Left hindlimb (tissue), 1 donor: Measurements from ENCODE around the gene ATP11A.
"Not testable (repeated sequence)": the region's sequence is repeated elsewhere in the genome, so short reads cannot be mapped to it uniquely, and the experiment has no call there.

ENCODE experiments used
- DNase-seq: peaks from one replicate; pipeline ENCODE4 v3.0.0-alpha.2; 2018

ATP11A gene

DNA sequence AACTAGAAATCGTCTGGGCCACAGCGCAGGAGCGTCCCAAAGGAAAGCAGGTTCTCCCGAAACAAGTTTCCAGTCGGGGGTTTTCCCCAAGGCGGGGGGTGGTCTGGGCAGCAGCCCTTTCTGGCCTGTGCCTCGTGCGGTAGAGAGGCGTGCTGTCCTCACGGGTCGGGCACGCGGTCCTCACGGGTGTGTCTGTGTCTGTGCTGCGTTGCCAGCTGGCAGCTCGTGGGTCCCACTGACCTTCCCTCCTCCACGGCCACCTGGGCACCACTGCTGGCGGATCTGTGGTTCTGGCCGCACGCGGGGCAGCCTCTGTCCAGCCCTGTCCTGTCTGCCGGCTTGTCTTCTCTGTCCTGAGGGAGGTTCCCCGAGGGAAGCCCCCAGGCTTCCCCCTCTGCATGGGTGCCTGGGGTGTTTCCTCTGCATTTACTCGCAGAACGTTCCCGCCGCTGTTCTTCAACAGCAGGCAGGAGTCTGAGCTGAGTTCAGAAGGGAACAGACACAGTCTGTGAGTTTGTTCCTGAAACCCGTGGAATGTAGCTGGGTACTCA lies 181.0 kb downstream of the ATP11A start:
- DNase-seq, result no peak

GRCh38 chr13:112871742-112872141 lies 181.9 kb downstream of the ATP11A start:
- DNase-seq, result no peak

DNA sequence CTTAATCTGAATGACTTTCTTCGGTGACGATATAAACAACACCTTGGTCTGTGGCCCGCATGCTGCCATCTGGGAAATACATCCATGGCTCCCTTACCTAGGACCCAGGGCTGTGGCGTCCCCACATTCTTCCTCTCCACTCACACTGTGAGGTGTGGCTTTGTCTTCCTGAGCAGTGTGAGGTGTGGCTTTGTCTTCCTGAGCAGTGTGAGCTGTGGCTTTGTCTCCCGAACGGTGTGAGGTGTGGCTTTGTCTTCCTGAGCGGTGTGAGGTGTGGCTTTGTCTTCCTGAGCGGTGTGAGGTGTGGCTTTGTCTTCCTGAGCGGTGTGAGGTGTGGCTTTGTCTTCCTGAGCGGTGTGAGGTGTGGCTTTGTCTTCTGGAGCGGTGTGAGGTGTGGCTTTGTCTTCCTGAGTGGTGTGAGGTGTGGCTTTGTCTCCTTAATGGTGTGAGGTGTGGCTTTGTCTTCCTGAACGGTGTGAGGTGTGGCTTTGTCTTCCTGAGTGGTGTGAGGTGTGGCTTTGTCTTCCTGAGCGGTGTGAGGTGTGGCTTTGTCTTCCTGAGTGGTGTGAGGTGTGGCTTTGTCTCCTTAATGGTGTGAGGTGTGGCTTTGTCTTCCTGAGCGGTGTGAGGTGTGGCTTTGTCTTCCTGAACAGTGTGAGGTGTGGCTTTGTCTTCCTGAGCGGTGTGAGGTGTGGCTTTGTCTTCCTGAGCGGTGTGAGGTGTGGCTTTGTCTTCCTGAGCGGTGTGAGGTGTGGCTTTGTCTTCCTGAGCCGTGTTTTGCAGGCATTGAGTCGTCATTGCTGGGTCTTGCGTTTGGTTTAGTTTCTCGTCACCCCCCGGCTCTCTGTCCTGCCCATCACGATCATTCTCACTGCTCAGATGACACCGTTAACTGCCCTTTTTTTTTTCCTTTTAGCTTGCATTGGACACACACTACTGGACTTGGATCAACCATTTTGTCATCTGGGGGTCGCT lies 183.1 kb downstream of the ATP11A start:
- not testable (repeated sequence) for DNase-seq

GRCh38 chr13:112873851-112874750 lies 184.3 kb downstream of the ATP11A start:
- peak; percentile 80 for DNase-seq

GRCh38 chr13:112874751-112875300 lies 185.0 kb downstream of the ATP11A start:
- DNase-seq, result no peak

GRCh38 chr13:112875627-112876026 lies 185.8 kb downstream of the ATP11A start:
- DNase-seq, result no peak

DNA sequence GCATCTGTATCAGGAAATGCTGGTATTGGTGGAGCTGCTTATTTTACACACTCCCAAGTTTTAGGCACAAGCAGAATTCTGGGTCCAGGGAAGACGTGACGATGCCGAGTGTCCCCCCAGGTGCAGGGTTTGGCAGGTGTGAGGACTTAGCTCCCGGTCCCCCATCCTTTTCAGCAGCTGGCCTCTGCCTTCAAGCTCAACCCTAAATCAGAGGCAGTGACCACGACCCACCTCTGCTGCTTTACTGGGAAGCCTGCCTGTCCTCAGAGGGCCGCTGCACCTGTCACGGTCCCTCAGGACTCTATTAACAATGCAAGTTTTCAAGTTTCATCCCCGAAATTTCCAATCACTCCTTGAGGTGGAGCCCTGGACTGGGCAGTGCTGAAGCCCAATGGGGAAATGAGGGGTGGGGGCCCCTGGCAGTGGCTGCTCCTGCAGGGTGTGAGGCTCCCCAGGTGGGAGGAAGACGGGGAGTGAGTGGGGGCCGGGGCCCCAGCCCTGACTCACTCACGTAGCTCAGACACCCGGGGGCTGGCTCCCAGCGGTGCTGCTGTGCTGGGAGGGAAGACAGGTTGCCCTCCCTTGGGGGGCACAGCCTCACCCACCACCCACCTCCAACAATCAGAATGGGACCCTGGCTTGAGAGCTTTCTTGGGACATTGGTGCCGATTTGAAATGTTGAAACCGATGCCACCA lies 186.6 kb downstream of the ATP11A start:
- no peak for DNase-seq

GRCh38 chr13:112877066-112877465 lies 187.2 kb downstream of the ATP11A start:
- DNase-seq, result no peak

- DNase-seq, result no peak
These were observed 187.7 kb downstream of the ATP11A start for GRCh38 chr13:112877539-112877938.

- no peak for DNase-seq
These were observed 188.4 kb downstream of the ATP11A start for GRCh38 chr13:112877976-112878955.

DNA sequence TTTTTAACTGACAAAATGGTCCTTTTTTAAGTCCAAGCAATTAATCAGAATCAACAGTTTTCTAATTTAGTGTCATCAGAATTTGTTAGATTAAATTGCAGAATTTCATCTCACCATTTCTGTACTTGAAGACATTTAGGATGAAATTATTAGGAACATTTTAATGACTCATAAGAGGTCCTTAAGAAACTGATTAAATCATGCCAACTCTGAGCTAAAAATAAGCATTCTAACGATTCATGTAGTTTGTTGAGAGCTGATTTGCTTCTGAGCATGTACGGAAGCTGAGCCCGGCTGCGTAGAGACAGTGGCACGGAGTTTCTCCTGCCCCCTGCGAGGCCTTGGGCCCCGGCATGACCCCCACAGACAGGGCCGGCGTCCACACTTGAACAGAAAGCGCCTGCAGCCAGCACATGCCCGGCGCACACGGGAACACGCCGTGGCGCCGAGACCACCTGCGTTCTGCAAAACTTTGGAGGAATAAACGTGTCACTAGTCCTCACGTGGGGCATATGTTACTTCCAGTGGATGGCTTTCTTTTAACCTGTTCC lies 189.5 kb downstream of the ATP11A start:
- DNase-seq, result no peak

- DNase-seq, result no peak
These were observed 190.4 kb downstream of the ATP11A start for GRCh38 chr13:112880221-112880641.

DNA sequence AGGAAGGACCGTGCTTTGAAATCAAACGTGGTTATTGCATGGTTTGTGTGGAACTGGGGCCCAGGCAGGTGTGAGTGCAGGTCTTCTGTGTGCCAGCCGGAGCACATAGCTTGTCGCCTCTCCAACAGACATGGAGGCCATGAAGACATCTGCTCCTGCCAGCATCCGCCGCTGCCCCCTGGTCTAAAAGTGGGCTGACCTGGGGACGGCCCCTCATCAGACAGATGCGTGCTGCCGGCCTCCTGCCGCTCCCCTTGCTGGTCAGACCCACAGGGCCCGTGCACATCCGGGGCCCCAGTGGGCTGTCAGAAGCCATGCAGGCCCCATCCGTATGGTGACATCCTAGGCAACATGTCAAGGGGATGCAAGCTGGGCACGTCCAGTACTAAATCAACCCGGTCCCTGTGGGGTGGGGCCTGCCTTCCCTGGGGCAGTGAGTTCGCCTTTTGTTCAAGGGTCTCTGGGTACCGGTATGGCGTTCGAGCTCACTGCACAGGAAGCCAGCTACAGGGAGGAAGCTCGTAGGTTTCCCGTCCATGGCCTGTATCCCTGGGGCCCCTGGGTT lies 191.2 kb downstream of the ATP11A start:
- DNase-seq, result peak; percentile 23

GRCh38 chr13:112881656-112882554 lies 192.1 kb downstream of the ATP11A start:
- DNase-seq, result peak; percentile 31

DNA sequence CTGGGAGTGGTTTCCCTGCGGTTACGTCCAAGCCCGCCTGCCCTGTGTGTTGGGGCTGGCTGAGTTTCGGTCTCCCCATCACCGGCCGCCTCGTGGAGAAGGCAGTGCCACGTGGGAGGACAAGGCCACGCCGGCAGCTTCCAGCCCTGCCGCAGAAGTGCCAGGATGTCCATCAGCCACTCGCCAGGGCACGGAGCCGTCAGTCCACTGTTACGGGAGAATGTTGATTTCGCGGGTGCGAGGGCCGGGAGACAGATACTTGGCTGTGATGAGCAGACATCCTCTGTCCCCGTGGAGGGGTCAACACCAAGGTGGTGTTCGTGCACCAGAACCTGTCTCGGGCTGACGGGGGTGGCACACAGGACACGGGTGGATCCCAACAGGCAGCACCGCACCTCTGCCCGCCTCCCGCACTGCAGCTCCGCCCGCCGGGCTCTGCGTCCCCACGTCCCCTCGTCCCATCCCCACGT lies 192.8 kb downstream of the ATP11A start:
- DNase-seq, result peak; percentile 13

DNA sequence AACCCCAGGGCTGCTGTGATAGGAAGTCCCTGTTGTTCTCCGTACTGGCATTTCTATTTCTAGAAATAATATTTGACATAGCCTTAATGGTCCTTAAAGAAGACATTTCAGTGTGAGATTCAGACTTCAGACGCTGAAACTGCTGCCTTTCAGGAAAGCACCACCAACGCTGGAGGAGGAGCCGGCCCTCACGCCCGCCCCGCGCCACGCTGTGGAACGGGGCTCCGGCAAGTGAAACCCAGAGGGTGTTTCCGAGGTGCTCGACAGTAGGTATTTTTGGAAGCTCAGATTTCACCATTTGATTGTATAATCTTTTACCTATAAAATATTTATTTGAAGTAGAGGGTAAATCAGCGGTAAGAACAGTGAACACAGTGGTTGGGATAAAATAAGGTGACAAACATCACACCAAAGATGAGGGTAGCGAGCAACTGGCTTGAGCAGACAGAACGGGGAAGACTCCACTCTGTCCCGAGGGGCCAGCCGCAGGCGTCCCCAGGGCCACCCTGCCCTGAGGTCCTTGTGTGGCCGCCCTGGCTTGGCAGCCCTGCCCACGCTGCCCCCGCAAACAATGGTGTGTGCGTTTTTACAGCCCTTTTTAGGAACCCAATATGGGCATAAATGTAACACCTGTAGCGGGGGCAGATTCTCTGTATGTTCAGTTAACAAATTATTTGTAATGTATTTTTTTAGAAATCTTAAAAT lies 193.6 kb downstream of the ATP11A start:
- DNase-seq, result no peak

GRCh38 chr13:112884700-112885099 lies 194.9 kb downstream of the ATP11A start:
- peak; percentile 15 for DNase-seq

GRCh38 chr13:112885242-112885781 lies 195.5 kb downstream of the ATP11A start:
- peak; percentile 19 for DNase-seq
